SK-MEL-5 (cell line): Measurements from ENCODE around the gene ZRANB2. TPM values are rescaled to one million over a fixed set of nuclear protein-coding genes. Genes with fewer than 3 reads are reported as not detected.

Experiments used
- DNase-seq: peaks from one replicate; pipeline ENCODE4 v3.0.0-alpha.2; 2016; ENCODE audit warnings: low read depth, low spot score
- in situ Hi-C: cut with HindIII; loops from 2 replicates; pipeline ENCODE4 v1.10.0; 2016; ENCODE audit warnings: low sequenced_read_pairs, high pct_unique_total_duplicates, low pct_unique_long_range_greater_than_20kb
- total RNA-seq: library from RNA; depleted of rRNA; stranded (reverse); fragments of >200 nt; shearing (Covaris generic); gene quantifications from 2 replicates; pipeline ENCODE4 v1.2.3, GENCODE V29; 2014

ZRANB2 gene
- total RNA-seq, 1 experiment from 2014 or later, result 17.4 TPM

DNA sequence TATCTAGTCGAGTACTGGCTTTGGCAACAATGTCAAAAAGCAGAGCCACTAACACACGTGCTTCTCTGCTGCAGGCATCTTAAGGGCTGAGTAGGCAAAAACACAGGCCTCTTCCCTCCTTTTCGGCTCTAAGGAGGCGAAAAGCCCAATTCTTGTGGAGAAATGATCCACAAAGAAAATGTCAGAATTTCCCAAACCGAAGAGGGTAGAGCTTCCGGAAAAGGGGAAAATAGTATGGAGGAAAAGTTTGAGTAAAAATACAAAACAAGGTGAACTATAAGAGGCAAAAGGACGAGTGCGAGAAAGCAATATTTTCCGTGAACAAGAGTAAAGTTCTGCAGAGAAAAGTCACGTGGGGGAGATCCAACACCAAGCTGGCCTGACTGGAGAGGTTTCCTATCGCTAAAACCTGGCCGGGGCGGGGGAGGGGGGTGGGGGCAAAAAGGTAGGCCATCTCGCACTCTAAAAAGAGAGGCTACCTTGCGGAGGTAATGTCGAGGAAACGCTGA, 551 bp downstream of the ZRANB2 start:
- in situ Hi-C loops, result no loop called here
- peak; percentile 31 for DNase-seq

DNA sequence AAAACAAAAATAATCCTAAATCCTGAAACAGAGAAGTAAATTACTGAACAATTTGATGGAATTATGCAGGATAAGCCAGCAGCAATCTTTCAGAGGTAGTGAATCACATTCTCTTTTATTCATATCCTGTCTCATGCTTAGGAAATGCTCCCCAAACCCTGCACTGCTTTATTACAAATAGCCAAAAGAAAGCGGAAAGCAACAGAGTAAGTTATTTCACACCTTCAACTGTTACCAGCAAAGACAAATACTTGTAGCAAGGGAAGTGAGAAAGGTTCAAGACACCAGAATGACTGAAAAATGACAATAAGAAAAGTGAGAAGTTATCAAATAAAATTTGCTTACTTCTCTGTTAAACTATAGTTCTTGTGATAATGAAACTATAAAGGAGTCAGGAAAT, 6.2 kb downstream of the ZRANB2 start:
- in situ Hi-C loops, result no loop called here
- no peak for DNase-seq

DNA sequence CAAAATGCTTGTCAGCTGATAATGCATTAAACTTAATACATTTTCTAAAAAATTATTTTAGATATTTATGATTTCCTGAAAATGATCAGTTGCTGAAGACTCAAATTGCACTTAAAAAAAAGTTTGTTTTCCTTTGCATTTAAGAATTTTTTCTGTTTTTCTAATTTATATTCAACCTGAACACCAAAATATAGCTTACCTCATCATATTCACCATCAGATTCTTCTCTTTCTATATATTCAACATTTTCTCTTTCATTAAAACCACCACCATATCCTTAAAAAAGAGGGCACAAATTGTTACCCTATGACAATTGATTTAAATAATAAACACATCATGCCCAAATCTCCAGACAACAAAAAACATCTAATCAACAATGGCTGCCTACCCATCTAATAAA, 8.6 kb downstream of the ZRANB2 start:
- in situ Hi-C loops, result no loop called here
- DNase-seq, result no peak

DNA sequence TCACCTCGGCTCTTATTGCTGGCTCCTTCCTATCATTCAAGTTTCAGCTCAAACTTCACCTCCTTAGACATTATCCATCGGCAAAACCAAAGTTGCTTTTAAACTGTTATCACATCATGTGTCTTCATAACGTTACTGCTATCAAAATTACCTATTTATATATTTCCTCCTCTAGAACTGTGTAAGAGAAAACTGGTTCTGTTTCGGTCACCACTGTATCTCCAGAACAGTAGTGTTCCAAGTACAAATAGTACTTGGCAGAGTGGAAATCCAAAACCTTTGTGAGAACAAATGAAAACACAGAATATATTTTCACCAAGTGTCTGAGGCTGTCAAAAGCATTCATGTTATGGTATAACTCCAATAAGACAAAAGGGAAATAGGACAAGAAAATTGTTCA, 9.1 kb downstream of the ZRANB2 start:
- no peak for DNase-seq
- in situ Hi-C loops, result no loop called here

DNA sequence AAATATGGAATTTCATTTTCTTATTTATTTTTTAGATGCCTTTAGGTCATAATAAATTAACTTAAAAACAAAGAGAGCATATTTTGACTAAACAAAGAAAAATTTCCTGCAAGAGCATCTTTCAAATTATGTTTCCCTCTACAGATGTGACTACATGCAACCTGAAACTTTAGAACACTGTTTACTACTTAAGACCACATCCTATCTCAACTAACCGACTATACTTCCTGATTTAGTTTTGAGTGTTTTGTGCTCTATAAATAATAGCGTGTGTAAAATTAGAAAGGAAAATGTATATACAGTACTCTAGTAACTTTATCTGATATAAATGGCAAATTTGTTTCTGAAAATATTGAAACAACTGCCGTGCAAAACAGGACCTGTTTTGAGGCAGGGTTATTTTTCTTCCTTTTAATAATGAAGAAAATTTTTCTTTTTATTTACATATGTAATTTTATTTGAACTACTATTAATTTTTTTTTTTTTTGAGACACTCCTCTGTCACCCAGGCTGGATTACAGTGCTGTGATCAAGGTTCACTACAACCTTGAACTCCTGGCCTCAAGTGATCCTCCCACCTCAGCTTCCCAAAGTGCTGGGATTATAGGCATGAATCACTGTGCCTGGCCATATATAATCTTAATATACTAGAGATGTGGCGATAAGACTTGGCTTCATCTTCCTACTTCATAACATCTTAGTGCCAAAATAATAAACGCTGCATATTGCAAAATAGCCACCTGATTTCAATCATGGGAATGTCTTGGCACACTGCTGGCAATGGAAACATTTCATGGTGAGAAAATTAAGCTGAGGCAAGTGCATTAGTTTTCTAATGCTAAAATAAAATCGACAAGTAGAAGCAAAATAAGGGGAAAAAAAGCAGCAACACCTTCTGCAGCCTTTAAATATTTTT, 12.3 kb downstream of the ZRANB2 start:
- in situ Hi-C loops, result no loop called here
- DNase-seq, result no peak

DNA sequence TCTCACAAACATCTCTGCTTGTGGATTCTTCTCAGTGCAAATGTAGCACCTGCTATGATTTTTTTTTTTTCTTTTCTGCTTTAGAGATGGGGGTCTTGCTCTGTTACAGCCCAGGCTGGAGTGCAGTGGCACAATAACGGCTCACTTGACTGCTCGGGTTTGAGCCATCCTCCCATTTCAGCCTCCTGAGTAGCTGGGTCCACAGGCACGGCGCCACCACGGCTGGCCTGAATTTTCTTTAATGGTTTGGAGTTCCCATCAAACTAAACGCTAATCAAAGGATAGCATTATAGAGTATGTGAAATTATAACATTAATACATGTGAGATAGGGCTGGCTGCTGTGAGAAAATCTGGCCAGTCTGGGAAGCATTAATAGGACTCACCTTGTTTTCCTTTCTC, 26.0 kb downstream of the ZRANB2 start:
- DNase-seq, result no peak
- in situ Hi-C loops, result no loop called here

DNA sequence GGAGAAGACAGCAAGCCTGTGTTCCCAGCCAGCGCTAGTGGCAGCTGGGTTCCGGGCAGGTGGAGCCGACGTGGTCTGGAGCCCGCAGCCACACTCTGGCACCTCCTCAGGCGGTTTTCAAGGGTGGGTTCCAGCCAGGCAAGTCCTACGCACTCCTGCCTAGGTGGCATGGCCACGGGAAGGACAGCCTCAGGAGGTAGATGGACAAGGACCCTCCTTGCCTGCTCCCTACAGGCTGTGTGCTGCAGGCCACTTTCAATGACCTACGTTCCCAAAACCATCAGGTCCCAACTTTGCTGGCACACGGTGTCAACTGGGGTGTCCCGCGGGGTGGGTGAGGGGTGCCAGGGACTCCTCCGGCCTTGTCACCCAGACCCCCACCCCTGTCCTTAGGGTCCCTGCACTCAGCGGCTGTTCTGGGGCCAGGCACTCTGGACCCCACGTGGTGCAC, 26.5 kb downstream of the ZRANB2 start:
- DNase-seq, result no peak
- in situ Hi-C loops, result no loop called here

DNA sequence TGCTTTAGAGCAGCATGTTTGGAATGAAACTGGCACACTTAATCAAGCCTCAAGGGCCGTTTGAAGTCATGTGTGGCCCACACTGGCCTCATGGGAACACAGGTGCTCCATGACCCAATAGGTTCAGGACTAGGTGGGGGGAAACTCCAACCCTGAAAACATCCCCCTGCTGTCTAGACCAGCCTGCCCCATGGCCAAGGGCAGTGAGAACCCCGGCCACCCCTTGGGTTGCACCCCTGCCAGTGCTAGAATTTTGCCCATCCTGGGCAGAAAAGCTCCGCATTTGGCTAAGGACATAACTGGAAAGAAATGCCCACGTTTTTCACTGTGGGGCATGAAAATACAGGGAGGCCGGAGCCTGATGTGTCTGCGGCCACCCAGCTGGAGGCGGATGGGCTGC, 27.1 kb downstream of the ZRANB2 start:
- in situ Hi-C loops, result no loop called here
- no peak for DNase-seq

DNA sequence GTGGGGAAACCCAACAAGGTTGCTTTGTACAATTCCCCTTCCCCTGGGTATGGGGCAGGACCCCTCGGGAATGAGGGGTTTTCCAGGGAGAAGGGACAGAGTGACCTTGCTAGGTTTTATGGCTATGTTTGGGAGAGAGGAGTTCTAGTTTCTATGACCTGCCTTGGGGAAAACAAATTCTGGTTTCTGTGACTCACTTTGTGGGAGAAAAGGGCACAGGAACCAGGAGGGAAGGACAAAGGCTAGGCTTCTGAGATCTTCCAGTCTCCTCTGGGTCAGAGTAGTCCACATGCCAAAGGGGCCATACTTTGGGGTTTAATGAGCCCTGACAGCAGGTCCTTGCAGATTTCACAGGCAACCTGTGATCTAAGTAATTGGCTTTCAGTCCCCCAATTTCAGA, 27.7 kb downstream of the ZRANB2 start:
- no peak for DNase-seq
- in situ Hi-C loops, result no loop called here

DNA sequence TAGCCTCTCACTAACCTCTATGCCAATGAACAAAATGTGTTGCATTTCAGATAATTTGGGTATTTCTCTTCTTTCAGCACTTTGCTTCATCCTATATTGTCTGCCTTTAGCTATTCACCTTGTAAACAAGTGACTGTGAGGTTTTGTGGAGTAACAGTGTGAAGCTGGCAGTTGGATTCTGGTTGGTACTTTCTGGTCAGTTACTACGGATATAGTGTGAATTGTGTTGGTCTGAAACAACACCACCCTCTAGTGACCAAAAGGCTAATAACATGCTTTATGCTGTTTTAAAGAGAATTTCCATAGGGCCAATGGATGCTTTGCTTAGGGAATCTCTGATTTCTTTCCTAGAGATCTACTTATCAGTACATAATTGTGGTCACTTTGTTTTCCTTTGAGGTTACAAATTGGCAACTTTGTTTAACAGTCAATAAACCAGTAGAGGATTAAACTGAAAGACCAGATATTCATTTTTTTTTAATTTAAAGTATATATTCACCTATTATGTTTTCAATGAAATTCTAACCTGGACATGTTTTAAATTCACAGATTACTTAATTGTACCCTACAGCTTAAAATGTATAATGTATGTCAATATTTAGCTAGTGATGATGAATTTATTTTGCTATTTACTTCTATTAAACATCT, 30.8 kb downstream of the ZRANB2 start:
- in situ Hi-C loops, result no loop called here
- DNase-seq, result peak; percentile 80

DNA sequence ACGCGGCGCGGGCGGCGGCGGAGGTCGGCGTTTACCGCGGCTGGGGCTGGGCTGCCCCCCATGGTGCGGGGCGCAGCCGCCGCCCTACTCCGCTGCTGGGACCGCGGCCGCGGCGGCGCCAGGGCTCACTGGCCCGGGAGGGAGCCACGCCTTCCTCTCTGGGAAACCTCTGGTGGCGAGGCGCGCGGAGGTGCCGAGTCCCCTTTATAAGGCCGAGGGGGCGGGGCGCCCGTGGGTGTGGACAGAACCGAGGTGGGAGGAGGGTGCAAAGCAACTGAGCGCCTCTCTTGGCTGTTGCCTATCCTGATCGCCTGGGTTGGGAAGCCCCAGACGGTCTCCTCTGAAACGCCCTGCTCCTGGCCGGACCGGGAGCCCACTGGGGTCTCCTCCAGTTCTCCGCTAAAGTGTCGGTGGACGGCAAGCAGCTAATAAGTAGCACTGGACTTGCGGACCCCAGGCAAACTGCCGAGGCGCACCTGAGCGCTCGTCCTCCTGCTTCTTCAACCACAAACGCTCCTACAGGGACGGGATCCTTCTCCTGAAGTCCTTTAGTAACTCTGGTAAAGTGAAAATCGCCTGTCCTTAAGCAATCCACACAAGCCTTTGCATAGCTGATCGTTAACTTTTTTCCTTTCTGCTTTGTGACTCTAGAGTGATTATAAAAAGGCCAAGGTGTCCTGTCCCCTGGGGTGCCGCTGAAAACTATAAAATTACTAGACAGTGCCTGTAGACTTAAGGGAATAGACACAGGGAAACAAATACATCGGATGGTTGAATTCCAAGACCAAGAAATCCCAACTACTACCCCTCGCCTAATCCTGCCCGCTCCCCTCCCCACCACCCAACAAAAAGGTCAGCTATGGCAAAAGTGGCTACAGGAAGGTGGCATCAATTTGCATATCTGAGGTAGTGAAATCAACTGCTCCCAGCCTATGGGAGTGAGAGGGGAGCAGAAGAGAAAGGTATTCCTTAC, 32.9 kb downstream of the ZRANB2 start, which contains the start of gene PTGER3:
TSS of gene PTGER3 (minus strand) at position 182 of the 973 bp plus-strand sequence. CDS start 239 bp downstream, outside the sequence.
- in situ Hi-C loops, result no loop called here
- no peak for DNase-seq

DNA sequence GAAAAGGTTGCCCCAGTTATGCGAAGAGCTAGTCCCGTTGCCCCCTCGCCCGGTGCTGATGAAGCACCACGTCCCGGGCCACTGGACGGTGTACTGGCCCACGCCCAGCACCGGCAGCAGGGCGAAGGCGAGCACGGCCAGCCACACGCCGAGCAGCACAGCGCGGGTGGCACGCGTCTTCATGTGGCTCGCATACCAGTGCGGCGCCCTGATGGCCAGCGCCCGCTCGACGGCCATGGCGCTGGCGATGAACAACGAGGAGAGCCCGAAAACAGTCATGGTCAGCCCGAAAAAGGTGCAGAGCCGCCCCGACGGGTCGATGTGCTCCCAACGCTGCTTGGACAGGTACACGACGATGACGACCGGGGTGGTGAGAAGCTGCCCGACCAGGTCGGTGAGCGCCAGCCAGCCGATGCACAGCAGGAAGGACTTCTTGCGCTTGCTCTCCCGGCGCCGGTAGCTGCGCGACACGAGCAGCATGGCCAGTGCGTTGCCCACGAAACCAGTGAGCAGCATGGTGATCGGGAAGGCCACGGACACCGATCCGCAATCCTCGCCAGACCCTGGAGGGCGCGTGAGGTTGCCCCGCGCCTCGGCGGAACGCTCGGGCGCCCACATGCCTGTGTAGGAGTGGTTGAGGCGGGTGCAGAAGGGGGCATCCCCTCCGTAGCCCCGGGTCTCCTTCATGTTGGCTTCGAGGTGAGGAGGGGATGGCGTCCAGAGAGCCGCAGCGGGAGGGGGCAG, 33.8 kb downstream of the ZRANB2 start:
- DNase-seq, result no peak
- in situ Hi-C loops, result no loop called here

DNA sequence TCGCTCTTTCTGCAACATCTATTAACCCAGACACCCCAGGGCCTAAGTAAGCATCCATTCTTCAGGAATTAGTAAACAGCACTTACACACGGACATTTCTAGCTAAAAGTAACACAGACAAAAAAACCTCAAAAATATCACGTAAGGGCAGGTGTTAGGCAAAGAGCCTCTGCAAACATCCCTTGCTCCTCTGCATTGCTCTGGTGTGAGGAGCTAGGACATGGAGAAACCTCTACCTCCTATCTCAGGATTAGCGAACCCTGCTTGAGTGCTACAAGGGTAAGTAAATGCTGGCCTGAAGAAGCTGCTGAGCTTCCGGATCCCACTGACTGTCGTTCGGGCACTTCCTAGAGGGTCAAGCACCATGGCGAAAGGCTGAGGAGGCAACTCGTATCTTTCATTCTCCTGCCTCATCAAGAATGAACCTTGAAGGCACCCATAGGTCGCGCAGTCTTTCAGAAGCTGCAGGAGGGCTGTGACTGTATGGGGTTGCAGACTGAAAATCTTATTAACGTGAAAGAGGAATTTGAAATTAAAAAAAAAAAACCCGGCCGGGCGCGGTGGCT, 35.3 kb downstream of the ZRANB2 start:
- in situ Hi-C loops, result no loop called here
- DNase-seq, result no peak

DNA sequence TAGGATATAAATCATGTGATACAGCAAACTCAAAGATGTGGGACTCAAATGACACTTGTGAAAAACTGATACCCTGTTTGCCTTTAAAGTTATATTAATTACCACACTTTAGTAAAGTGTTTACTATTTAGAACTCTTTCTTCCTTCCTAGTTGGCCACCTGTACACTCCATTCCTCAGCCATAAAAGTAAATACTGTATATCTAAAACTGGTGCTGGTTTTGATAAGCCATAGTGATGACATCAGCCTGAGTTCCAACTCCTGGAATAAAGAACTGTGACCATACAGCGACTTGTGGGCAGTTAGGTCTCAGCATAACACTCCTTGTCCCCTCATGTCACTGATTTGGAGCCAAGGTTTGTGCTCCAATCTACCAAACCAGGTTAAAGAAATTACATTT, 36.0 kb downstream of the ZRANB2 start:
- DNase-seq, result no peak
- in situ Hi-C loops, result no loop called here

DNA sequence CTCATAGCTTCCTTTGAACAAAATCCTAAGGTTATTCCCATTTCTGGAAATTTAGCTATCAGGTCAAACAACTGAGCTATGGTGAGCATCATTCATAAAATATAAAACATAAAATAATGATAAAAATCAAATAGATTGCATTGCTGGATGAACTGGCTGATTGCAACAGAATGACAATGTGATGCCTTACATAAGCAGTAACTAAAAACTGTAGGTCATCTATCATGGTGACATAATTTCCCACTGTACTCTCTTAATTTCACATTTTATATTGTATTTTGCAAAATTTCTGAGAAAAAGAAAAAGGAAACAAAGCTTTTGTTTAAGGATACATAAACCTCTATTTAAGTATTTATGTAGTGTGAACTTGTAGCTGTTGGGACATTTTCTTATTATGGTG, 37.8 kb downstream of the ZRANB2 start:
- no peak for DNase-seq
- in situ Hi-C loops, result no loop called here

DNA sequence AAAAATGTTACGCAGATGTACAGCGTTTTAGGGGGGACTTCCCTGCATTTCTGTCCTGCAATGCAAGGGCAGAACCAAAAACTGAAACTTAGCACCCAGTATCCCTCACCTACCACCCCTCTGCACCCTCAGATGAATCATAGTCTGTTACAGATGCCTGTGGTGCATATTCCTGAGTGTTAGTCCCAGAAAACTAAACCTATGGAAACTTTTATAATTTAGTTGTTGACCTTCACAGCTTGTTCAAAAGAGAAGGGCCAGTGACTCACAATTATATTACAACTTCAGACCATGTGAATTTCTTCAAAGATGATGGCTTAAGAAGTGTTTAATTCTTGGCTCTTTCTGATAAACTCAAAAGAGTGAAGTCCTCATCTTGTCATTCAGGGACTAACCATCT, 39.0 kb downstream of the ZRANB2 start:
- no peak for DNase-seq
- in situ Hi-C loops, result no loop called here
